OCI-LY3 (cell line): ENCODE data around the gene RNGTT.
"Not testable (repeated sequence)": the region's sequence is repeated elsewhere in the genome, so short reads cannot be mapped to it uniquely, and the experiment has no call there.

Source experiments
- H2AFZ ChIP-seq: fragments of 200-600, 300-600 bp; shearing (Covaris generic); 2 replicates; pipeline ENCODE4 v1.6.0; 2014; ENCODE audit warnings: antibody characterized with exemption, low read depth, low read length
- H3K27ac ChIP-seq: fragments of 200-600, 300-600 bp; sonication (generic); 2 replicates; pipeline ENCODE4 v1.5.1; 2014; ENCODE audit warnings: mild to moderate bottlenecking, low read length, moderate library complexity, mixed read lengths
- H3K27me3 ChIP-seq: fragments of 200-600, 300-600 bp; sonication (generic); 2 replicates; pipeline ENCODE4 v1.6.1; 2014; ENCODE audit warnings: low read depth, low read length, mixed read lengths
- H3K36me3 ChIP-seq: fragments of 200-600, 300-600 bp; sonication (generic); replicated peaks from 2 replicates; pipeline ENCODE3; 2014; ENCODE audit warnings: low read depth, low read length, mixed read lengths
- H3K4me1 ChIP-seq: fragments of 300-600, 200-600 bp; sonication (generic); 2 replicates; pipeline ENCODE4 v1.6.1; 2014; ENCODE audit warnings: low read length, mixed read lengths
- H3K4me2 ChIP-seq: fragments of 200-600, 300-600 bp; sonication (generic); 2 replicates; pipeline ENCODE4 v1.6.1; 2014; ENCODE audit warnings: low read length, mixed read lengths
- H3K4me3 ChIP-seq: fragments of 300-600, 200-600 bp; sonication (generic); 2 replicates; pipeline ENCODE4 v1.5.1; 2014; ENCODE audit warnings: antibody characterized with exemption, mild to moderate bottlenecking, low read length, moderate library complexity
- H3K79me2 ChIP-seq: fragments of 300-600, 200-600 bp; shearing (Covaris generic); 2 replicates; pipeline ENCODE4 v1.6.1; 2014; ENCODE audit warnings: mild to moderate bottlenecking, low read length, mixed read lengths
- H3K9ac ChIP-seq: fragments of 300-600, 200-600 bp; shearing (Covaris generic); 2 replicates; pipeline ENCODE4 v1.6.0; 2014; ENCODE audit warnings: mild to moderate bottlenecking, low read length, moderate library complexity
- H3K9me3 ChIP-seq: fragments of 200-600, 300-600 bp; shearing (Covaris generic); 2 replicates; pipeline ENCODE4 v1.6.1; 2014; ENCODE audit warnings: low read length, mixed read lengths; ENCODE audit not compliant: insufficient read depth
- H4K20me1 ChIP-seq: fragments of 200-600, 300-600 bp; sonication (generic); 2 replicates; pipeline ENCODE4 v1.6.1; 2016; ENCODE audit warnings: low read length, mixed read lengths; ENCODE audit not compliant: insufficient read depth
- CTCF ChIP-seq: fragments of 200-600, 300-600 bp; sonication (generic); IDR thresholded peaks from 2 replicates; pipeline ENCODE4 v1.5.1; 2014; ENCODE audit warnings: antibody characterized with exemption, low read length, low read depth
- EZH2phosphoT487 ChIP-seq: fragments of 200-600 bp; shearing (Covaris generic); IDR thresholded peaks from 2 replicates; pipeline ENCODE4 v1.6.1; 2018; ENCODE audit warnings: antibody characterized with exemption, mixed run types, low read depth

Gene RNGTT

GRCh38 chr6:88730611-88731011, 232.8 kb downstream of the RNGTT start:
- H3K4me1 ChIP-seq = peaks cover 26% of the 10 kb centered on the region
- no peak overlapping the region for H2AFZ ChIP-seq
- H3K36me3 ChIP-seq = no peaks in the 10 kb centered on the region
- H3K9ac ChIP-seq = no peak overlapping the region
- H4K20me1 ChIP-seq = no peaks in the 10 kb centered on the region
- H3K27ac ChIP-seq = no peak overlapping the region
- no peak overlapping the region for H3K4me3 ChIP-seq
- H3K4me2 ChIP-seq = no peak overlapping the region
- H3K9me3 ChIP-seq = no peaks in the 10 kb centered on the region
- TF ChIP-seq CTCF (no peak), EZH2phosphoT487 (no peak)
- no peaks in the 10 kb centered on the region for H3K27me3 ChIP-seq
- no peaks in the 10 kb centered on the region for H3K79me2 ChIP-seq

- no peaks in the 10 kb centered on the region for H3K36me3 ChIP-seq
- H3K9me3 ChIP-seq = no peaks in the 10 kb centered on the region
- no peaks in the 10 kb centered on the region for H4K20me1 ChIP-seq
- H3K9ac ChIP-seq = no peak overlapping the region
- no peak overlapping the region for H3K27ac ChIP-seq
- H3K4me1 ChIP-seq = peaks cover 32% of the 10 kb centered on the region
- H3K4me3 ChIP-seq = no peak overlapping the region
- no peak overlapping the region for H3K4me2 ChIP-seq
- H2AFZ ChIP-seq = no peak overlapping the region
- TF ChIP-seq EZH2phosphoT487 = no peak
- TF ChIP-seq CTCF = no peak
- no peaks in the 10 kb centered on the region for H3K79me2 ChIP-seq
- H3K27me3 ChIP-seq = no peaks in the 10 kb centered on the region
Observed at GRCh38 chr6:88728756-88729155, 234.7 kb downstream of the RNGTT start.

- not testable (repeated sequence) for H3K9ac ChIP-seq, H3K9me3 ChIP-seq, H3K4me3 ChIP-seq, H4K20me1 ChIP-seq, H3K27me3 ChIP-seq, H2AFZ ChIP-seq, H3K27ac ChIP-seq, H3K36me3 ChIP-seq, H3K4me2 ChIP-seq, H3K79me2 ChIP-seq
- H3K4me1 ChIP-seq = peaks cover 24% of the 10 kb centered on the region
Observed at GRCh38 chr6:88726409-88726808, 237.0 kb downstream of the RNGTT start.

GRCh38 chr6:88725111-88725975, 238.1 kb downstream of the RNGTT start:
- no peaks in the 10 kb centered on the region for H3K79me2 ChIP-seq
- peak overlapping the region; percentile 62 for H3K4me2 ChIP-seq
- no peak overlapping the region for H2AFZ ChIP-seq
- H3K9ac ChIP-seq = no peak overlapping the region
- H3K4me1 ChIP-seq = peaks cover 24% of the 10 kb centered on the region
- H3K27ac ChIP-seq = no peak overlapping the region
- TF ChIP-seq CTCF (peak; percentile 32), EZH2phosphoT487 (no peak)
- H3K9me3 ChIP-seq = no peaks in the 10 kb centered on the region
- H4K20me1 ChIP-seq = no peaks in the 10 kb centered on the region
- no peaks in the 10 kb centered on the region for H3K27me3 ChIP-seq
- H3K36me3 ChIP-seq = no peaks in the 10 kb centered on the region
- peak overlapping the region; percentile 32; the same call in 1 of the 2 replicates for H3K4me3 ChIP-seq
